K562 (cell line): Measurements from ENCODE around the gene RPS8. TPM values are rescaled to one million over a fixed set of nuclear protein-coding genes. Genes with fewer than 3 reads are reported as not detected.

Experiments
- CHD4 ChIP-seq: fragments of 200-600 bp; sonication (generic); IDR thresholded peaks from 3 replicates; pipeline ENCODE4 v1.6.1; 2012; ENCODE audit warnings: low read depth, mild to moderate bottlenecking, mixed read lengths, low read length, inconsistent platforms; ENCODE audit not compliant: insufficient read depth, insufficient replicate concordance, poor library complexity, severe bottlenecking
- ESRRB ChIP-seq: fragments of 250-450 bp; sonication (Bioruptor Pico); IDR thresholded peaks from 2 replicates; pipeline ENCODE4 v1.5.0; 2020; ENCODE audit warnings: mild to moderate bottlenecking, moderate library complexity, borderline replicate concordance
- FOSL1 ChIP-seq: fragments of 200-800 bp; sonication (Bioruptor generic); conservative IDR thresholded peaks from 2 replicates; pipeline ENCODE4 v1.6.1; 2016; ENCODE audit warnings: missing genetic modification characterization, missing compliant biosample characterization
- GATAD2B ChIP-seq: fragments of 450-650 bp; IDR thresholded peaks from 2 replicates; pipeline ENCODE4 v1.6.1; 2017; ENCODE audit warnings: mild to moderate bottlenecking, borderline replicate concordance
- HEY1 ChIP-seq: fragments of 250-450 bp; sonication (Bioruptor Pico); IDR thresholded peaks from 2 replicates; pipeline ENCODE4 v1.5.0; 2020; ENCODE audit warnings: mild to moderate bottlenecking, moderate library complexity, borderline replicate concordance
- HLTF ChIP-seq: fragments of 450-650 bp; IDR thresholded peaks from 2 replicates; pipeline ENCODE4 v1.6.1; 2016
- KAT2B ChIP-seq: IDR thresholded peaks from one replicate; pipeline ENCODE4 v1.6.1; 2012; ENCODE audit warnings: low read depth, mild to moderate bottlenecking, control low read depth, inconsistent platforms, low read length, moderate library complexity
- LEF1 ChIP-seq: fragments of 450-650 bp; IDR thresholded peaks from 2 replicates; pipeline ENCODE4 v1.6.1; 2016; ENCODE audit warnings: mild to moderate bottlenecking
- MTF1 ChIP-seq: fragments of 250-450 bp; sonication (Bioruptor Pico); IDR thresholded peaks from 2 replicates; pipeline ENCODE4 v1.9.0; 2021; ENCODE audit warnings: moderate library complexity, mild to moderate bottlenecking, inconsistent platforms, borderline replicate concordance
- PHB2 ChIP-seq: fragments of 450-650 bp; IDR thresholded peaks from 2 replicates; pipeline ENCODE4 v1.6.1; 2017; ENCODE audit warnings: low read depth
- SIN3A ChIP-seq, 2 experiments: fragments of 150-350 bp in 1 of 2; IDR thresholded peaks; 2 replicates each; pipeline ENCODE4 v1.6.1; 2011 to 2016; ENCODE audit warnings: borderline replicate concordance in 2 of 2, low read depth in 2 of 2, low read length in 2 of 2, mild to moderate bottlenecking in 2 of 2, moderate library complexity in 2 of 2; ENCODE audit not compliant: control insufficient read depth in 1 of 2
- SIRT6 ChIP-seq: IDR thresholded peaks from one replicate; pipeline ENCODE4 v1.6.1; 2012; ENCODE audit warnings: low read depth, mild to moderate bottlenecking, control low read depth, inconsistent platforms, low read length, moderate library complexity
- TRIM24 ChIP-seq, 2 experiments: fragments of 450-650 bp; IDR thresholded peaks; 2 replicates each; pipeline ENCODE4 v1.6.1; 2016
- ZNF165 ChIP-seq: fragments of 250-450 bp; sonication (Bioruptor Pico); IDR thresholded peaks from 2 replicates; pipeline ENCODE4 v1.4.0; 2020; ENCODE audit warnings: borderline replicate concordance
- ZNF639 ChIP-seq, 2 experiments: fragments of 200-800 bp in 1 of 2; sonication (Bioruptor generic) in 1 of 2; sonication (generic) in 1 of 2; formaldehyde crosslinking in 1 of 2; IDR thresholded peaks in 1 of 2; conservative IDR thresholded peaks in 1 of 2; 2 replicates each; pipeline versions ENCODE4 v1.5.0 to v1.6.1; 2016 to 2020; ENCODE audit warnings: missing compliant biosample characterization in 1 of 2, missing genetic modification characterization in 1 of 2, missing genetic modification reagents in 1 of 2
- polyA plus RNA-seq, 8 experiments: library from polyadenylated mRNA; depleted of rRNA in 4 of 8; stranded (reverse) in 5 of 8; unstranded in 3 of 8; fragments of >200 nt; fragmentation: Nextera tagmentation in 2 of 8; fragmentation: Illumina TruSeq in 1 of 8; extraction: Ambion mirVana in 2 of 8; extraction: Trizol in 1 of 8; gene quantifications; 2 replicates each; pipeline versions ENCODE4 v1.2.1 to v1.2.3, GENCODE V29; 2011 to 2014; ENCODE audit warnings: inconsistent platforms in 1 of 8, missing spikeins in 1 of 8
- total RNA-seq, 7 experiments: library from RNA; depleted of rRNA in 6 of 7; stranded (reverse); fragments of >200 nt in 6 of 7; fragmentation: Illumina TruSeq in 2 of 7; extraction: Trizol in 2 of 7; gene quantifications; 2 replicates each; pipeline versions ENCODE4 v1.2.1 to v1.2.3, GENCODE V29; 2011 to 2021; ENCODE audit warnings: low replicate concordance in 1 of 7
- TF ChIP-seq, protein P1 (sequence below): fragments of 250-450 bp; sonication (Bioruptor Pico); IDR thresholded peaks from 2 replicates; pipeline ENCODE4 v1.4.0; 2020; ENCODE audit warnings: mild to moderate bottlenecking
- TF ChIP-seq, protein P2 (sequence below): fragments of 450-650 bp; conservative IDR thresholded peaks from 2 replicates; pipeline ENCODE4 v1.6.1; 2016; ENCODE audit warnings: missing genetic modification characterization, low read depth, mild to moderate bottlenecking, control low read depth, missing compliant biosample characterization
- TF ChIP-seq, protein P3 (sequence below): fragments of 250-450 bp; sonication (Bioruptor Pico); IDR thresholded peaks from 2 replicates; pipeline ENCODE4 v1.5.0; 2020; ENCODE audit warnings: mild to moderate bottlenecking
- TF ChIP-seq, protein P4 (sequence below): fragments of 450-650 bp; formaldehyde crosslinking; IDR thresholded peaks from 2 replicates; pipeline ENCODE4 v1.4.0; 2022; ENCODE audit warnings: mild to moderate bottlenecking, moderate library complexity

Gene RPS8
- total and polyA plus RNA-seq, 9 of the 15 experiments (the other 6 are each of a cell fraction or from before 2014, with no cell fraction given) = 2,431 to 4,168 (median 3,109) TPM

DNA sequence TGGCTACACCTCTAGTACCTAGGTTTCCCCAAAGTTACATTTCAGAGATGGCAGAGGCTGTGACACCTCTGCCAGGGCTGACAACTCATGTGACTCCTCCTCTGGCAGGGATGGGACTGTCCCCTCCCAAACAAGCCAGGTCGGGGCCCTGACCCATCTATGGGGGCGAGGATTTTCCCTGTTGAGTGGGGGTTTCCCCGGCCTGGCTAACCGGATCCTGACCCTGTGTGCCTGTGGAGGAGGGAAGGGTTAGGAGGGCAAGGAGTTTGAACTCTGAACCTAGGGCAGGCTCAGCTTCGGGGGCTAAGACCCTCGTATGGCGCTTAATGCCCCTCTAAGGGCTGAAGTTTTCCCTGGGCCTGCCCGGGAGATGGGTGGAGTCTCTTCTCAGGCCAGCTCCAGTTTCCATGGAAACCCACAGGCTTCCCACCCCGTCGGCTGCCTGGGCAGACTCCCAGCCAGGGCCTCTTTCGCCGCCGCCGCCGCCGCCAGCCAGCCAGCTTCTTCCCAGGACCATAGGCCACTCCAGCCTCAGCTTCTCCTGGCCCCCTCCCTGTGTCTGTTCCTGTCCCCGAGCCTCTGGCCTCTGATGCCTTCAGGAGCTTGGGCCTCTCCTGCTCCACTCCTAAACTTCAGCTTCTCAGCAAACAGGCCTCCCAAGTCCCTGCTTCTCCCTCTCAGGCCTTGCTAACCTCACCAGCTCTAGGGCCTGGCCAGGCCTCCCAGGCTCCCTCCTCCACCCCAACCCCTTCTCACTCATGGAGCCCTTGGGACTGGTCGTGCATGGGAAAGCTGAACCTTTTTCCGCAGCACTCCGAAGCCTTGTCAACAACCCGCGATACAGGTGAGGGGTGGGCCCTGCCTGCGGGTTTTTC is 33.0 kb downstream of the RPS8 start, which contains the start of gene BTBD19 (continued):
- TF ChIP-seq, protein P1, sequence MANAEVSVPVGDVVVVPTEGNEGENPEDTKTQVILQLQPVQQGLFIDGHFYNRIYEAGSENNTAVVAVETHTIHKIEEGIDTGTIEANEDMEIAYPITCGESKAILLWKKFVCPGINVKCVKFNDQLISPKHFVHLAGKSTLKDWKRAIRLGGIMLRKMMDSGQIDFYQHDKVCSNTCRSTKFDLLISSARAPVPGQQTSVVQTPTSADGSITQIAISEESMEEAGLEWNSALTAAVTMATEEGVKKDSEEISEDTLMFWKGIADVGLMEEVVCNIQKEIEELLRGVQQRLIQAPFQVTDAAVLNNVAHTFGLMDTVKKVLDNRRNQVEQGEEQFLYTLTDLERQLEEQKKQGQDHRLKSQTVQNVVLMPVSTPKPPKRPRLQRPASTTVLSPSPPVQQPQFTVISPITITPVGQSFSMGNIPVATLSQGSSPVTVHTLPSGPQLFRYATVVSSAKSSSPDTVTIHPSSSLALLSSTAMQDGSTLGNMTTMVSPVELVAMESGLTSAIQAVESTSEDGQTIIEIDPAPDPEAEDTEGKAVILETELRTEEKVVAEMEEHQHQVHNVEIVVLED (CRISPR knock-in tag) = 0 out of 2 replicates have a peak, but pooled peaks have one; percentile 4
- TF ChIP-seq PHB2 (0 out of 2 replicates have a peak, but pooled peaks have one; percentile 10), SIN3A (IDR thresholded peaks at IDR 0.05; ENCODE audit: borderline replicate concordance in 2 of 2, control insufficient read depth in 1 of 2, low read depth in 2 of 2, low read length in 2 of 2) (no peak), CHD4 (peak; percentile 45), ZNF639 (CRISPR knock-in tag; conservative IDR thresholded peaks at IDR 0.05 in 1 of 2, IDR thresholded peaks at IDR 0.05 in 1 of 2) (0 out of 4 replicates have a peak, but pooled peaks of 1 of the 2 experiments have one; percentile 78), MTF1 (CRISPR knock-in tag) (peak; percentile 25; the same call in 1 of the 2 replicates), GATAD2B (no peak), HEY1 (CRISPR knock-in tag) (no peak), LEF1 (no peak), KAT2B (no peak), SIRT6 (no peak), ZNF165 (CRISPR knock-in tag) (no peak), TRIM24 (IDR thresholded peaks at IDR 0.05) (no peak), HLTF (0 out of 2 replicates have a peak, but pooled peaks have one; percentile 77), ESRRB (CRISPR knock-in tag) (peak; percentile 41; the same call in 1 of the 2 replicates), FOSL1 (tag) (no peak)
- TF ChIP-seq, protein P2, sequence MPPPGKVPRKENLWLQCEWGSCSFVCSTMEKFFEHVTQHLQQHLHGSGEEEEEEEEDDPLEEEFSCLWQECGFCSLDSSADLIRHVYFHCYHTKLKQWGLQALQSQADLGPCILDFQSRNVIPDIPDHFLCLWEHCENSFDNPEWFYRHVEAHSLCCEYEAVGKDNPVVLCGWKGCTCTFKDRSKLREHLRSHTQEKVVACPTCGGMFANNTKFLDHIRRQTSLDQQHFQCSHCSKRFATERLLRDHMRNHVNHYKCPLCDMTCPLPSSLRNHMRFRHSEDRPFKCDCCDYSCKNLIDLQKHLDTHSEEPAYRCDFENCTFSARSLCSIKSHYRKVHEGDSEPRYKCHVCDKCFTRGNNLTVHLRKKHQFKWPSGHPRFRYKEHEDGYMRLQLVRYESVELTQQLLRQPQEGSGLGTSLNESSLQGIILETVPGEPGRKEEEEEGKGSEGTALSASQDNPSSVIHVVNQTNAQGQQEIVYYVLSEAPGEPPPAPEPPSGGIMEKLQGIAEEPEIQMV (tag) = no peak
- TF ChIP-seq, protein P3, sequence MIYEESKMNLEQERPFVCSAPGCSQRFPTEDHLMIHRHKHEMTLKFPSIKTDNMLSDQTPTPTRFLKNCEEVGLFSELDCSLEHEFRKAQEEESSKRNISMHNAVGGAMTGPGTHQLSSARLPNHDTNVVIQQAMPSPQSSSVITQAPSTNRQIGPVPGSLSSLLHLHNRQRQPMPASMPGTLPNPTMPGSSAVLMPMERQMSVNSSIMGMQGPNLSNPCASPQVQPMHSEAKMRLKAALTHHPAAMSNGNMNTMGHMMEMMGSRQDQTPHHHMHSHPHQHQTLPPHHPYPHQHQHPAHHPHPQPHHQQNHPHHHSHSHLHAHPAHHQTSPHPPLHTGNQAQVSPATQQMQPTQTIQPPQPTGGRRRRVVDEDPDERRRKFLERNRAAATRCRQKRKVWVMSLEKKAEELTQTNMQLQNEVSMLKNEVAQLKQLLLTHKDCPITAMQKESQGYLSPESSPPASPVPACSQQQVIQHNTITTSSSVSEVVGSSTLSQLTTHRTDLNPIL (CRISPR knock-in tag) = peak; percentile 57; the same call in 1 of the 2 replicates
- TF ChIP-seq, protein P4, sequence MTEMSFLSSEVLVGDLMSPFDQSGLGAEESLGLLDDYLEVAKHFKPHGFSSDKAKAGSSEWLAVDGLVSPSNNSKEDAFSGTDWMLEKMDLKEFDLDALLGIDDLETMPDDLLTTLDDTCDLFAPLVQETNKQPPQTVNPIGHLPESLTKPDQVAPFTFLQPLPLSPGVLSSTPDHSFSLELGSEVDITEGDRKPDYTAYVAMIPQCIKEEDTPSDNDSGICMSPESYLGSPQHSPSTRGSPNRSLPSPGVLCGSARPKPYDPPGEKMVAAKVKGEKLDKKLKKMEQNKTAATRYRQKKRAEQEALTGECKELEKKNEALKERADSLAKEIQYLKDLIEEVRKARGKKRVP = peak; percentile 71
